Measurements from ENCODE around the gene EIF3A.

The EIF3A gene

DNA sequence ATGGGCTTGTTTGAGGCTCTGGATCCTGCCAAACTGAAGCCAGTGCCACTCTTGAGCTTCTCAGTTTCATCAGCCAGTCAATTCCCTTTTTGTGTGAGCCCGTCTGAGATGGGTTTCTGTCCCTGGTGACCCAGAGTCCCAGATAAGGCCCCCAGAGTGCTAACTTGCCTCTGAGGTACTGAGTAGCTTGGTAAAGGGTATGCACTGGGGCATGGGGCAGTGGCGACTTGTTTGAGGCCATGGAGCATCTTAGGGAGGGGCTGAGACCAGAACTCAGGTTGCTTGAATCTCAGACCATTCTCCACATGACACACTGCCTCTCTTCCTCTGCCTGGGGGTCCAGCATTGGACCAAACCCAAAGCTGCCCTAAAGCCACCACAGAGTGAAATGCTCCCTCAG lies 86.3 kb downstream of the EIF3A start:
- Histone ChIP-seq H3K9ac (ENCODE audit: low read length) (no peak overlapping the region), H3K27ac (ENCODE audit: low read depth, low read length) (no peak overlapping the region), H3K9me2 (replicated peaks; ENCODE audit: insufficient read depth, low read length) (no peaks in the 10 kb centered on the region), H3K4me3 (ENCODE audit: insufficient read depth, low read length, poor library complexity, severe bottlenecking) (no peak overlapping the region), H3K36me3 (ENCODE audit: low read length) (no peaks in the 10 kb centered on the region), H3K79me2 (ENCODE audit: insufficient read depth, low read length) (no peaks in the 10 kb centered on the region), H3K27me3 (ENCODE audit: low read length) (no peaks in the 10 kb centered on the region), H3K9me3 (ENCODE audit: insufficient read depth, low read length) (no peaks in the 10 kb centered on the region), H2AFZ (ENCODE audit: low read depth, low read length, severe bottlenecking) (no peak overlapping the region), H3K4me2 (ENCODE audit: low read depth, low read length, poor library complexity, severe bottlenecking) (no peak overlapping the region), H3F3A (ENCODE audit: insufficient read depth) (no peaks in the 10 kb centered on the region), H4K20me1 (ENCODE audit: low read depth, low read length) (no peaks in the 10 kb centered on the region)
- TF ChIP-seq EZH2phosphoT487 (conservative IDR thresholded peaks at IDR 0.05; ENCODE audit: low read length) = no peak
- TF ChIP-seq, protein P1, sequence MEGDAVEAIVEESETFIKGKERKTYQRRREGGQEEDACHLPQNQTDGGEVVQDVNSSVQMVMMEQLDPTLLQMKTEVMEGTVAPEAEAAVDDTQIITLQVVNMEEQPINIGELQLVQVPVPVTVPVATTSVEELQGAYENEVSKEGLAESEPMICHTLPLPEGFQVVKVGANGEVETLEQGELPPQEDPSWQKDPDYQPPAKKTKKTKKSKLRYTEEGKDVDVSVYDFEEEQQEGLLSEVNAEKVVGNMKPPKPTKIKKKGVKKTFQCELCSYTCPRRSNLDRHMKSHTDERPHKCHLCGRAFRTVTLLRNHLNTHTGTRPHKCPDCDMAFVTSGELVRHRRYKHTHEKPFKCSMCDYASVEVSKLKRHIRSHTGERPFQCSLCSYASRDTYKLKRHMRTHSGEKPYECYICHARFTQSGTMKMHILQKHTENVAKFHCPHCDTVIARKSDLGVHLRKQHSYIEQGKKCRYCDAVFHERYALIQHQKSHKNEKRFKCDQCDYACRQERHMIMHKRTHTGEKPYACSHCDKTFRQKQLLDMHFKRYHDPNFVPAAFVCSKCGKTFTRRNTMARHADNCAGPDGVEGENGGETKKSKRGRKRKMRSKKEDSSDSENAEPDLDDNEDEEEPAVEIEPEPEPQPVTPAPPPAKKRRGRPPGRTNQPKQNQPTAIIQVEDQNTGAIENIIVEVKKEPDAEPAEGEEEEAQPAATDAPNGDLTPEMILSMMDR (IDR thresholded peaks at IDR 0.05; ENCODE audit: insufficient read depth, low read length, poor library complexity, severe bottlenecking) = no peak

GRCh38 chr10:118993214-118993613 lies 87.4 kb downstream of the EIF3A start:
- no peaks in the 10 kb centered on the region for H4K20me1 ChIP-seq (ENCODE audit: low read depth, low read length)
- no peaks in the 10 kb centered on the region for H3K27me3 ChIP-seq (ENCODE audit: low read length)
- H3F3A ChIP-seq (ENCODE audit: insufficient read depth) = no peaks in the 10 kb centered on the region
- H3K9ac ChIP-seq (ENCODE audit: low read length) = no peak overlapping the region
- no peaks in the 10 kb centered on the region for H3K36me3 ChIP-seq (ENCODE audit: low read length)
- H3K9me3 ChIP-seq (ENCODE audit: insufficient read depth, low read length) = no peaks in the 10 kb centered on the region
- H3K4me2 ChIP-seq (ENCODE audit: low read depth, low read length, poor library complexity, severe bottlenecking) = no peak overlapping the region
- TF ChIP-seq EZH2phosphoT487 (conservative IDR thresholded peaks at IDR 0.05; ENCODE audit: low read length) = no peak
- TF ChIP-seq, protein P1 (IDR thresholded peaks at IDR 0.05; ENCODE audit: insufficient read depth, low read length, poor library complexity, severe bottlenecking) = no peak
- H2AFZ ChIP-seq (ENCODE audit: low read depth, low read length, severe bottlenecking) = no peak overlapping the region
- H3K9me2 ChIP-seq (replicated peaks; ENCODE audit: insufficient read depth, low read length) = no peaks in the 10 kb centered on the region
- H3K27ac ChIP-seq (ENCODE audit: low read depth, low read length) = no peak overlapping the region
- no peak overlapping the region for H3K4me3 ChIP-seq (ENCODE audit: insufficient read depth, low read length, poor library complexity, severe bottlenecking)
- no peaks in the 10 kb centered on the region for H3K79me2 ChIP-seq (ENCODE audit: insufficient read depth, low read length)

- TF ChIP-seq, protein P1 (IDR thresholded peaks at IDR 0.05; ENCODE audit: insufficient read depth, low read length, poor library complexity, severe bottlenecking) = no peak
- no peak for TF ChIP-seq EZH2phosphoT487 (conservative IDR thresholded peaks at IDR 0.05; ENCODE audit: low read length)
- Histone ChIP-seq H2AFZ (ENCODE audit: low read depth, low read length, severe bottlenecking) (no peak overlapping the region), H3K9me2 (replicated peaks; ENCODE audit: insufficient read depth, low read length) (no peaks in the 10 kb centered on the region), H3K79me2 (ENCODE audit: insufficient read depth, low read length) (no peaks in the 10 kb centered on the region), H3K4me3 (ENCODE audit: insufficient read depth, low read length, poor library complexity, severe bottlenecking) (no peak overlapping the region), H3K36me3 (ENCODE audit: low read length) (no peaks in the 10 kb centered on the region), H3K4me2 (ENCODE audit: low read depth, low read length, poor library complexity, severe bottlenecking) (no peak overlapping the region), H3K9ac (ENCODE audit: low read length) (no peak overlapping the region), H3K27ac (ENCODE audit: low read depth, low read length) (no peak overlapping the region), H4K20me1 (ENCODE audit: low read depth, low read length) (no peaks in the 10 kb centered on the region), H3F3A (ENCODE audit: insufficient read depth) (no peaks in the 10 kb centered on the region), H3K27me3 (ENCODE audit: low read length) (no peaks in the 10 kb centered on the region), H3K9me3 (ENCODE audit: insufficient read depth, low read length) (no peaks in the 10 kb centered on the region)
Measured at GRCh38 chr10:118992496-118992895, 88.1 kb downstream of the EIF3A start.
